ENCODE data around the gene MAP3K10.

The MAP3K10 gene

GRCh38 chr19:40174092-40174491 is 17.1 kb upstream of the MAP3K10 start:
- TF ChIP-seq TAF1 (IDR thresholded peaks at IDR 0.05; ENCODE audit: low read depth, low read length) (no peak), SPI1 (IDR thresholded peaks at IDR 0.05; ENCODE audit: low read depth, low read length) (no peak), POU2F2 (IDR thresholded peaks at IDR 0.05; ENCODE audit: low read depth, low read length) (no peak), POLR2AphosphoS5 (IDR thresholded peaks at IDR 0.05; ENCODE audit: low read depth, low read length) (no peak), POLR2A (IDR thresholded peaks at IDR 0.05; ENCODE audit: low read depth, low read length) (no peak)
- FAIRE-seq (no peak), DNase-seq (ENCODE audit: insufficient read length, low spot score) (no peak)

DNA sequence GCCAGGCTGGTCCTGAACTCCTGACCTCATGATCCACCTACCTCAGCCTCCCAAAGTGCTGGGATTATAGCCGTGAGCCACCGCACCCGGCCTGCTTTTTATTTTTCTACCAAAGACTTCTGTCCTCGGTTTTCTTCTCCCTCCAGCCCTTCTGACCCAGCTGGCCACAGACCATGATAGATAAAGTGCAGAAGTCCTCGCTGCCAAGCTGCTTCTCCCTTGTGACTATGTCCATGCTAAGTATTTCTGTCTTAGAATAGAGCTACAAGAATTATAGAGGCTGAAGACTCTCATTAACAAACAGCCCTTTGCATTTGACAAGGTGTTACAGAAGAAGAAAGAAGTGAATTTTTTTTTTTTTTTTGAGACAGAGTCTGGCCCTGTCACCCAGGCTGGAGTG is 15.4 kb upstream of the MAP3K10 start:
- FAIRE-seq (no peak), DNase-seq (ENCODE audit: insufficient read length, low spot score) (no peak)
- TF ChIP-seq TAF1 (IDR thresholded peaks at IDR 0.05; ENCODE audit: low read depth, low read length) (no peak), POU2F2 (IDR thresholded peaks at IDR 0.05; ENCODE audit: low read depth, low read length) (no peak), POLR2AphosphoS5 (IDR thresholded peaks at IDR 0.05; ENCODE audit: low read depth, low read length) (no peak)

DNA sequence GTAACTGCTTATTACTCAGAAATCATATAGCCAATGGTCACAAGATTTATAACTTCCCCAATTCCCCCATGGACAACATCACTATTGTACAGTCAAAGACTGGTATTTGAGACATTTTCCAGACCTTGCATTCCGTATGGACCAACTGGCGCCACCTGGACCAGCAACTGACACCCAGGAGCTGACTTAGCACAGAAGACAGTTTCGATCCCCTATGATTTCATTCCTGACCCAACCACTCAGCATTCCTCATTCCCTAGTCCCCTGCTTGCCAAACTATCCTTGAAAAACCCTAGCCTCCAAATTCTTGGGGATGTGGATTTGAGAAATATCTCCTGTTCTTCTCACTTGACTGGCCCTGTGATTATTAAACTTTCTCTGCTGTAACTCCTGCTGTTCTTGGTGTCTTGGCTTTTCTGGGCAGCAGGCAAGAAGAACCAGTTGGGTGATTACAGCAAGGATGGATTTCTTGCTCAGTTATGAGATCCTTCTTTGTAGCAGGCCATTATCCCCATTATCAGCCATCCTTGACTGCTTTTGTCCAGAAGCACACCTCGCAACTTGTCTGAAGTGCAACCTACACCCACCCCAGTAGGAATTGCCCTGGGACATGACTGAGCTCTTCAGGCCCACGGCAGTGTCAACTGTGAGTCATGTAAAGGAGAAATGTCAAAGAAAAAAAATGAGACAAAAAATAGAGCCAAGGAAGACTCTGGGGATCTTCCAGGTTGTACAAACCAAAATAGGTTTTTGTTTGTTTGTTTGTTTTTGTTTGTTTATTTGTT is 13.7 kb upstream of the MAP3K10 start:
- DNase-seq (ENCODE audit: insufficient read length, low spot score) (no peak), FAIRE-seq (no peak)
- TF ChIP-seq TAF1 (IDR thresholded peaks at IDR 0.05; ENCODE audit: low read depth, low read length) (no peak), POLR2AphosphoS5 (IDR thresholded peaks at IDR 0.05; ENCODE audit: low read depth, low read length) (no peak), POU2F2 (IDR thresholded peaks at IDR 0.05; ENCODE audit: low read depth, low read length) (no peak), PAX5 (IDR thresholded peaks at IDR 0.05; ENCODE audit: insufficient read depth, low read length, severe bottlenecking) (no peak)

DNA sequence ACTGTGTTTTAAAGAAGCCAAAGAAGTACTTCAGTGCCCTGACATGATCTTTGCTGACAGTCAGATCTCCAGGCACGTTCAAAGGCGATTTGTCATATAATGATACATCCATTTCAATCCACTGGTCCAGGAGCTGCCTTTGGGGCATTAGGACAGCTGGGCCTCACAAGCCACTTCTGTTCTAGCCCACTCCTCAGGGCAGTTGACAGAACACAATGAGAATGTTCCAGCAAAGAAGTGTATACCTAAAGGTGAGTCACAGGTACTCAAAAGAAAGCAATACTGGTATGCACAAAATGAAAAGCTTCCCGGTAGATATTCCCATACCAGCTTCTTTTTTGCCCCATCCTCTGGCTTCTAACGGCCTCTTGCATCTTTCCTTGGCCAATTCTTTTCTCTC is 12.5 kb upstream of the MAP3K10 start:
- FAIRE-seq (no peak), DNase-seq (ENCODE audit: insufficient read length, low spot score) (no peak)
- TF ChIP-seq SPI1 (IDR thresholded peaks at IDR 0.05; ENCODE audit: low read depth, low read length) (no peak), POU2F2 (IDR thresholded peaks at IDR 0.05; ENCODE audit: low read depth, low read length) (no peak), TAF1 (IDR thresholded peaks at IDR 0.05; ENCODE audit: low read depth, low read length) (no peak), POLR2AphosphoS5 (IDR thresholded peaks at IDR 0.05; ENCODE audit: low read depth, low read length) (no peak), PAX5 (IDR thresholded peaks at IDR 0.05; ENCODE audit: insufficient read depth, low read length, severe bottlenecking) (no peak), POLR2A (IDR thresholded peaks at IDR 0.05; ENCODE audit: low read depth, low read length) (no peak)

GRCh38 chr19:40184273-40184672 is 7.0 kb upstream of the MAP3K10 start:
- TF ChIP-seq POU2F2 (IDR thresholded peaks at IDR 0.05; ENCODE audit: low read depth, low read length) (no peak), TAF1 (IDR thresholded peaks at IDR 0.05; ENCODE audit: low read depth, low read length) (no peak), PAX5 (IDR thresholded peaks at IDR 0.05; ENCODE audit: insufficient read depth, low read length, severe bottlenecking) (no peak), POLR2A (IDR thresholded peaks at IDR 0.05; ENCODE audit: low read depth, low read length) (no peak), POLR2AphosphoS5 (IDR thresholded peaks at IDR 0.05; ENCODE audit: low read depth, low read length) (no peak), SPI1 (IDR thresholded peaks at IDR 0.05; ENCODE audit: low read depth, low read length) (no peak)
- FAIRE-seq (no peak), DNase-seq (ENCODE audit: insufficient read length, low spot score) (no peak)

- DNase-seq (ENCODE audit: insufficient read length, low spot score): peak; percentile 53
- FAIRE-seq: no peak
Observed at GRCh38 chr19:40191836-40192646, 815 bp downstream of the MAP3K10 start.

GRCh38 chr19:40192758-40193586 is 1.7 kb downstream of the MAP3K10 start:
- TF ChIP-seq TAF1 (IDR thresholded peaks at IDR 0.05; ENCODE audit: low read depth, low read length) (no peak), POLR2AphosphoS5 (IDR thresholded peaks at IDR 0.05; ENCODE audit: low read depth, low read length) (no peak), POU2F2 (IDR thresholded peaks at IDR 0.05; ENCODE audit: low read depth, low read length) (no peak), PAX5 (IDR thresholded peaks at IDR 0.05; ENCODE audit: insufficient read depth, low read length, severe bottlenecking) (no peak), POLR2A (IDR thresholded peaks at IDR 0.05; ENCODE audit: low read depth, low read length) (no peak), SPI1 (IDR thresholded peaks at IDR 0.05; ENCODE audit: low read depth, low read length) (no peak)
- no peak for DNase-seq (ENCODE audit: insufficient read length, low spot score)
- no peak for FAIRE-seq

More at GRCh38 chr19:40191836-40192646, 815 bp downstream of the MAP3K10 start:
- TF ChIP-seq POLR2A (IDR thresholded peaks at IDR 0.05; ENCODE audit: low read depth, low read length) (no peak), SPI1 (IDR thresholded peaks at IDR 0.05; ENCODE audit: low read depth, low read length) (no peak), POU2F2 (IDR thresholded peaks at IDR 0.05; ENCODE audit: low read depth, low read length) (no peak), PAX5 (IDR thresholded peaks at IDR 0.05; ENCODE audit: insufficient read depth, low read length, severe bottlenecking) (no peak), POLR2AphosphoS5 (IDR thresholded peaks at IDR 0.05; ENCODE audit: low read depth, low read length) (no peak), TAF1 (IDR thresholded peaks at IDR 0.05; ENCODE audit: low read depth, low read length) (no peak)

DNA sequence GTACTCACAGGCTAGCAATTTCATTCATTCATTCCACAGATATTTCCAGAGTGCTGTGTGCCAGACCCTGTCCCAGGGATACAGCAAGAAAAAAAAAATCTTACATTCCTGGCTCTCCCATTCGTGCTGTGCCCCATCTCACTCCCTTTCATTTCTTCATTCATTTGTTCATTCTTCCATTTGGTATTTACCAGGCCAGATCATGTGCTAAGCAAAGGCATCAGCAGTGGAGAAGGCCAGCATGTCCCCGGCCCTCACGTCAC is 2.3 kb downstream of the MAP3K10 start:
- TF ChIP-seq POLR2AphosphoS5 (IDR thresholded peaks at IDR 0.05; ENCODE audit: low read depth, low read length) (no peak), TAF1 (IDR thresholded peaks at IDR 0.05; ENCODE audit: low read depth, low read length) (no peak), PAX5 (IDR thresholded peaks at IDR 0.05; ENCODE audit: insufficient read depth, low read length, severe bottlenecking) (no peak), POU2F2 (IDR thresholded peaks at IDR 0.05; ENCODE audit: low read depth, low read length) (no peak), SPI1 (IDR thresholded peaks at IDR 0.05; ENCODE audit: low read depth, low read length) (no peak), POLR2A (IDR thresholded peaks at IDR 0.05; ENCODE audit: low read depth, low read length) (no peak)
- no peak for DNase-seq (ENCODE audit: insufficient read length, low spot score)
- no peak for FAIRE-seq

All from GM12891 (cell line).